Adrenal gland (tissue), 12 donors: ENCODE results near the gene TLE5. TPM values are rescaled to one million over a fixed set of nuclear protein-coding genes. Genes with fewer than 3 reads are reported as not detected.
"Not testable (repeated sequence)": the region's sequence is repeated elsewhere in the genome, so short reads cannot be mapped to it uniquely, and the experiment has no call there.

Experiments used
- DNase-seq, 7 donors: peaks; one replicate each; pipeline ENCODE4 v3.0.0-alpha.2; 2019 to 2020
- H3K27ac ChIP-seq, 5 donors: fragments of 200-600 bp; sonication (generic) in 4 of 5; 1 replicate in 3 of 5; 2 replicates in 2 of 5; pipeline versions ENCODE4 v1.5.1 to v1.8.0; 2016 to 2020; ENCODE audit warnings: mild to moderate bottlenecking in 1 of 5
- H3K27me3 ChIP-seq: fragments of 200-600 bp; 2 replicates; pipeline ENCODE4 v1.8.0; 2021
- H3K36me3 ChIP-seq, 2 donors: fragments of 200-600 bp; replicated peaks in 1 of 2; 1 replicate in 1 of 2; 2 replicates in 1 of 2; pipeline versions ENCODE4 v1.5.1 to v1.8.0; 2018 to 2022
- H3K4me1 ChIP-seq, 2 donors: fragments of 200-600 bp; replicated peaks in 1 of 2; 1 replicate in 1 of 2; 2 replicates in 1 of 2; pipeline versions ENCODE4 v1.5.1 to v1.8.0; 2018 to 2021
- H3K4me3 ChIP-seq, 4 donors: fragments of 200-600 bp; sonication (generic) in 3 of 4; one replicate each; pipeline ENCODE4 v1.5.1; 2016 to 2018
- H3K9me3 ChIP-seq, 3 donors: fragments of 200-600 bp; sonication (generic) in 1 of 3; replicated peaks in 1 of 3; 1 replicate in 2 of 3; 2 replicates in 1 of 3; pipeline versions ENCODE4 v1.5.1 to v1.8.0; 2016 to 2021
- POLR2A ChIP-seq, 2 donors: fragments of 450-650 bp; IDR thresholded peaks; one replicate each; pipeline ENCODE4 v1.6.1; 2017; ENCODE audit warnings: antibody characterized with exemption in 2 of 2, mild to moderate bottlenecking in 2 of 2, moderate library complexity in 1 of 2
- whole genome bisulfite sequencing, 4 donors: extraction: QIAGEN DNeasy Blood & Tissue Kit in 2 of 4; methylation state at CpG; one replicate each; pipeline versions ENCODE4 v1.1.5 to v1.1.7; 2013 to 2017; 5-methylcytosine and 5-hydroxymethylcytosine counted together
- intact Hi-C, 2 donors: fragments of 100-400 bp; cut with DNase I; formaldehyde crosslinking; loops; one replicate each; pipeline versions ENCODE4 v1.14.1 to v1.15.0; 2022 to 2023
- polyA plus RNA-seq, 3 donors: library from polyadenylated mRNA; stranded (reverse); fragments of 200-250 nt in 2 of 3; fragments of 350-450 nt in 1 of 3; fragmentation: Illumina TruSeq in 1 of 3; extraction: RNeasy Lipid Tissue Mini Kit (QIAGEN cat#74804) in 1 of 3; gene quantifications; one replicate each; pipeline ENCODE4 v1.2.3, GENCODE V29; 2013 to 2014
- total RNA-seq, 9 donors: library from RNA; depleted of rRNA in 4 of 9; stranded (reverse); fragments of >200 nt in 4 of 9; fragments of 120-200 nt in 1 of 9; fragmentation: NEBNext Ultra II Directional in 1 of 9; extraction: Animal tissue kit (Norgen Biotek cat#: 25700) in 1 of 9; gene quantifications; one replicate each; pipeline versions ENCODE4 v1.1.0 to v1.2.4, GENCODE V29; 2013 to 2023
- TF ChIP-seq, protein P1 (sequence below), 6 experiments: fragments of 450-650 bp in 4 of 6; fragments of 200-600 bp in 2 of 6; sonication (generic) in 1 of 6; IDR thresholded peaks; 1 replicate in 5 of 6; 2 replicates in 1 of 6; pipeline versions ENCODE4 v1.5.1 to v1.8.0; 2016 to 2021; ENCODE audit warnings: antibody characterized with exemption in 6 of 6, mild to moderate bottlenecking in 2 of 6, moderate library complexity in 1 of 6
- donor health status: healthy with polysubstance abuse.
- donor health status: Bipolar disorder and iron deficiency.
- donor health status: DM: yes; HTN: yes; CAD: no.
- donor health status: DM: no; HTN: no; CAD: no.
- donor health status: DM: no; HTN: no; CAD: no.
- donor health status: DM: yes; HTN: yes; CAD: no.

TLE5 gene
- total and polyA plus RNA-seq, 12 donors, result 167 to 2,300 (median 670) TPM

DNA sequence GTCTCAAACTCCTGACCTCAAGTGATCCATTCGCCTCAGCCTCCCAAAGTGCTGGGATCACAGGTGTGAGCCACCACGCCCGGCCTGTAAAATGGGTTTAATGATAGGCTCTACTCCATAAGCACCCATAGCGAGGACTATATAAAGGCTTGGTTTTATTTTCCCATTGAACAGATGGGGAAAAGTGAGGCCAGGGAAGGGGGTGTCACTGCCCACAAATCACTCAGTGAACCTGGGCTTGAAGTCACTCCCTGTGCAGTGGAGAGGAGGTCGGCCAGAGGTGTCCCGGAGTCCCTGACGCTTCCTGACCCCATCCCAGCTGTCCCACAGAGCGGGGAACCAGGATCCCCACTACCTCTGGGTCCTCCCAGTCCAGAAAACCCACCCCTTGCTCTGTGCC lies 48.2 kb downstream of the TLE5 start:
- Histone ChIP-seq H3K27me3 (no peaks in the 10 kb centered on the region), H3K27ac (no peak overlapping the region), H3K4me1 (no peaks in the 10 kb centered on the region), H3K9me3 (no peaks in the 10 kb centered on the region), H3K4me3 (no peak overlapping the region), H3K36me3 (peaks cover 0 to 26% of the 10 kb centered on the region in 2 donors)
- intact Hi-C loops, result no loop called here
- no peak for DNase-seq
- WGBS, 4 donors, result 95 to 99% (median 97%) methylated on average over 6 to 8 of the region's 8 CpGs
- TF ChIP-seq, protein P1, sequence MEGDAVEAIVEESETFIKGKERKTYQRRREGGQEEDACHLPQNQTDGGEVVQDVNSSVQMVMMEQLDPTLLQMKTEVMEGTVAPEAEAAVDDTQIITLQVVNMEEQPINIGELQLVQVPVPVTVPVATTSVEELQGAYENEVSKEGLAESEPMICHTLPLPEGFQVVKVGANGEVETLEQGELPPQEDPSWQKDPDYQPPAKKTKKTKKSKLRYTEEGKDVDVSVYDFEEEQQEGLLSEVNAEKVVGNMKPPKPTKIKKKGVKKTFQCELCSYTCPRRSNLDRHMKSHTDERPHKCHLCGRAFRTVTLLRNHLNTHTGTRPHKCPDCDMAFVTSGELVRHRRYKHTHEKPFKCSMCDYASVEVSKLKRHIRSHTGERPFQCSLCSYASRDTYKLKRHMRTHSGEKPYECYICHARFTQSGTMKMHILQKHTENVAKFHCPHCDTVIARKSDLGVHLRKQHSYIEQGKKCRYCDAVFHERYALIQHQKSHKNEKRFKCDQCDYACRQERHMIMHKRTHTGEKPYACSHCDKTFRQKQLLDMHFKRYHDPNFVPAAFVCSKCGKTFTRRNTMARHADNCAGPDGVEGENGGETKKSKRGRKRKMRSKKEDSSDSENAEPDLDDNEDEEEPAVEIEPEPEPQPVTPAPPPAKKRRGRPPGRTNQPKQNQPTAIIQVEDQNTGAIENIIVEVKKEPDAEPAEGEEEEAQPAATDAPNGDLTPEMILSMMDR (IDR thresholded peaks at IDR 0.05), result no peak
- no peak for TF ChIP-seq POLR2A (IDR thresholded peaks at IDR 0.05)

DNA sequence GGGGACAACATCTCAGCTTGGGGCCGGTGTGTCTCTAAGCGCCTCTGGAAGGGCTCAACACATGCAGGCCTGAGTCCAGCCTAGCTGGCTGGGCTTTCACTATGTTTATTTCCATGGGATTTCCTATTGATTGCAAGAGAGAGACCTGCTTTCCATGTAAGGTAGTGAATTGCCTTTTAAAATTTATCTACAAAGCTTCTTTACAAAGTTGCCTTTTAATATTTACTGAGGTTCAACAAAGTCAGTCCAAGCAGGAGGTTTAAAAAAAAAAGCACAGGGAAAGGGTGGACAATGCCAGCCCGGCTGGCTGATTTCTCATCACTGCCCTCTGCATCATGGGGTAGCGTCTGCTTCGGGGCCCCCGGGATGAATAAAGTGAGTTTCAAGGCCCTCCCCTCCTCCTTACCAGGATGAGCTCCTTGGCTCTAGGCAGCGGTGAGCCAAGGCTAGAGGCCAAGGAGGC lies 49.0 kb downstream of the TLE5 start:
- H3K27me3 ChIP-seq, result no peaks in the 10 kb centered on the region
- no peak for TF ChIP-seq POLR2A (IDR thresholded peaks at IDR 0.05)
- TF ChIP-seq, protein P1 (IDR thresholded peaks at IDR 0.05), result no peak
- H3K4me1 ChIP-seq, result no peaks in the 10 kb centered on the region
- DNase-seq, result no peak
- peaks cover 0 to 30% of the 10 kb centered on the region in 2 donors for H3K36me3 ChIP-seq
- H3K4me3 ChIP-seq, result no peak overlapping the region
- intact Hi-C loops, result no loop called here
- no peaks in the 10 kb centered on the region for H3K9me3 ChIP-seq
- 77 to 90% (median 81%) methylated on average over 7 of the region's 7 CpGs for WGBS, 4 donors
- no peak overlapping the region for H3K27ac ChIP-seq

DNA sequence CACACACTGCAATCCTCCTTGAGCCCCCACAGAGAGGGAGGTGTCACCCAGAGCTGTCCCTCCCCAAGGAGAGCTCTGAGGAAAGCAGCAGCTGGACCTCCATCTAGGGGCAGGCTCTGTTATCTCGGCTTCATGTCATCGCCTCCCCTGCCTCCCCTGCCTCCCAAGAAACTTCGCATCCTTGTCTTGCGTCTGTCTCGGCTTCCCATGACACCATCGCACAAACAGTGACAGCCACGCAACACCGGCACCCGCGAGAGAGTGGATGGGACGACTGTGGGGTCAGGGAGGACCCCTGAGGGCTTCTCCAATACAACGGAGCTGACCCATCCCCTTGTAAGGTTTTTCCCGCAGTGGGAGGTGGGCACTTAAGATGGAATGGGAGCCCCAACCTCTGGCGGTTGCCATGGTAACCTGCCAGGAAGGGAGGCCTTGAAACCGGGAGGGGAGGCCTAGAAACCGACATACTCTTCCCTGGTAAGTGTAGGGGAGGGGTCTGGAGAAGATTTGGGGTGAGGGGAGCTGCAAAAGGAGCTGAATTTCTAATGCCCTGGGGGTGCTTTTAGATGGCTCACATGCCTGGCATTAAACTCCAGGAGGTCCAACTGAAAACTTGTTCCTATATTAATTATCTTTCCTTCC lies 49.6 kb downstream of the TLE5 start:
- Histone ChIP-seq H3K4me3 (no peak overlapping the region), H3K27ac (no peak overlapping the region), H3K4me1 (no peaks in the 10 kb centered on the region), H3K36me3 (peaks cover 0 to 30% of the 10 kb centered on the region in 2 donors), H3K27me3 (no peaks in the 10 kb centered on the region), H3K9me3 (no peaks in the 10 kb centered on the region)
- WGBS, 4 donors, result 77 to 85% (median 81%) methylated on average over 5 to 16 of the region's 16 CpGs
- DNase-seq, result no peak
- no peak for TF ChIP-seq POLR2A (IDR thresholded peaks at IDR 0.05)
- TF ChIP-seq, protein P1 (IDR thresholded peaks at IDR 0.05), result no peak
- intact Hi-C loops, result no loop called here

DNA sequence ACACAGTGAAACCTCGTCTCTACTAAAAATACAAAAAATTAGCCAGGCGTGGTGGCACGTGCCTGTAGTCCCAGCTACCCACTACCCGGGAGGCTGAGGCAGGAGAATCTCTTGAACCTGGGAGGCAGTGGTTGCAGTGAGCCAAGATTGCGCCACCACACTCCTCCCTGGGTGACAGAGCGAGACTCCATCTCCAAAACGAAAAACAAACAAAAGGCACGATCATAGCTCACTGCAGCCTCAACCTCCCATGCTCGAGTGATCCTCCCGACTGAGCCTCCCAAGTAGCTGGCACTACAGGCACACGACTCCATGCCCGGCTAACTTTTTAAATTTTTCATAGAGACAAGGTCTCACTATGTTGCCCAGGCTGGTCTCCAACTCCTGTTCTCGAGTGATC lies 50.2 kb downstream of the TLE5 start:
- H3K9me3 ChIP-seq, H3K27ac ChIP-seq, DNase-seq, intact Hi-C loops, H3K27me3 ChIP-seq, H3K4me3 ChIP-seq, H3K4me1 ChIP-seq: not testable (repeated sequence)
- 88 to 91% (median 89%) methylated on average over 6 to 13 of the region's 13 CpGs for WGBS, 4 donors
- H3K36me3 ChIP-seq, result peaks cover 0 to 30% of the 10 kb centered on the region in 2 donors

DNA sequence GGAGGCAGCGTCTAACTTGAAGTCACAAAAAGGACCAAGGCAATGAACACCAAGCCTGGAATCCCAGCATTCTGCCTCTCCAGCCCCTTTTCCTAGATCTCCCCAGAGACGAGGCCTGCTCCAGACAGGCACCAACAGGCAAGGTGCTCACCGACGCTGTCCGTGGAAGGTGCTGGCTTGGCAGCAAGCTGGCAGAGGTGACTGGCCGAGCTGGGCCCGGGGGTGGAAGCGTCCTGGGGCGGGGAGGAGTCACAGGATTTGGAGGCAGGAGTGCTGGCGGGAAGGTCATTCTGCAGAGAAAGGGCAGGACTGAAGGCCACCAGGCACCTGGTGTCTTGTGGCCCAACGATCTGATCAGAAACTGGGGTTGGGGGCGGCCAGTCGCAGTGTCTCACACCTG lies 51.4 kb downstream of the TLE5 start:
- 77 to 93% (median 85%) methylated on average over 6 to 13 of the region's 13 CpGs for WGBS, 4 donors
- no peak overlapping the region for H3K4me3 ChIP-seq
- H3K36me3 ChIP-seq, result peaks cover 0 to 30% of the 10 kb centered on the region in 2 donors
- intact Hi-C loops, result no loop called here
- no peaks in the 10 kb centered on the region for H3K4me1 ChIP-seq
- H3K27ac ChIP-seq, result no peak overlapping the region
- no peak for DNase-seq
- H3K9me3 ChIP-seq, result no peaks in the 10 kb centered on the region
- H3K27me3 ChIP-seq, result no peaks in the 10 kb centered on the region
- TF ChIP-seq POLR2A (IDR thresholded peaks at IDR 0.05), result no peak
- TF ChIP-seq, protein P1 (IDR thresholded peaks at IDR 0.05), result no peak
